ENCODE measurements around the gene SKP1. TPM values are rescaled to one million over a fixed set of nuclear protein-coding genes. Genes with fewer than 3 reads are reported as not detected.

Gene SKP1
- total and polyA plus RNA-seq, 10 of the 15 experiments (the other 5 are each of a cell fraction or from before 2014, with no cell fraction given), result 100 to 1,686 (median 519) TPM

GRCh38 chr5:134127376-134127861, 49.3 kb downstream of the SKP1 start:
- H3K9ac ChIP-seq (ENCODE audit: control insufficient read depth, insufficient read depth, low read length), result peak overlapping the region; percentile 48; the same call in 1 of the 2 replicates
- no TSS peak for BruUV-seq (replicated peaks)
- in situ Hi-C loops (cut with MboI) (no loop called here), intact Hi-C loops (cut with micrococcal nuclease; ENCODE audit: unreplicated experiment) (loop anchor here (2.0 to 5.0 kb wide), 2 partner anchors 15 to 415 kb away; no protein-coding TSS in a partner anchor)
- peaks cover 0 to 13% of the 10 kb centered on the region in 2 experiments; a peak in 3 of 4 replicates for H3K36me3 ChIP-seq (ENCODE audit: control insufficient read depth in 2 of 2, insufficient read depth in 2 of 2, low read length in 1 of 2)
- peak overlapping the region; percentile 71 for H3K27ac ChIP-seq (ENCODE audit: control insufficient read depth, insufficient read depth)
- SMC1A ChIA-PET (ENCODE audit: uncharacterized antibody, unreplicated experiment), result interaction anchor here (0.8 to 7.6 kb wide), 4 partner anchors 12 to 88 kb away, joined by 3 to 76 read pairs (median 5); no protein-coding TSS in a partner anchor
- 34% methylated on average over 11 of the region's 15 CpGs for WGBS (ENCODE audit: insufficient coverage, insufficient replicate concordance, low lambda C conversion rate, missing lambda C conversion rate)
- no peaks in the 10 kb centered on the region for H4K20me1 ChIP-seq (ENCODE audit: control insufficient read depth, insufficient read depth)
- RAD21 ChIA-PET (ENCODE audit: unreplicated experiment), result interaction anchor here (1.0 to 8.7 kb wide), 7 partner anchors 8 to 87 kb away, joined by 3 to 128 read pairs (median 10); partner anchors contain the start of gene TCF7
- no peak overlapping the region for H3K4me3 ChIP-seq
- DNase-seq (ENCODE audit: low read depth, low spot score) (peak; percentile 79), ATAC-seq (peak; percentile 72), FAIRE-seq (peak; percentile 74)
- H2AFZ ChIP-seq (ENCODE audit: control insufficient read depth, low read depth, low read length), result no peak overlapping the region
- H3K4me1 ChIP-seq (ENCODE audit: control insufficient read depth, insufficient read depth, low read length), result peaks cover 80% of the 10 kb centered on the region
- no peaks in the 10 kb centered on the region for H3K9me3 ChIP-seq (replicated peaks; ENCODE audit: control insufficient read depth, insufficient read depth, low read length)
- peaks cover 29% of the 10 kb centered on the region for H3K79me2 ChIP-seq (ENCODE audit: control insufficient read depth, insufficient read depth, low read length)
- peak overlapping the region; percentile 52 for H3K4me2 ChIP-seq (ENCODE audit: control insufficient read depth, insufficient read depth)
- H3K27me3 ChIP-seq (replicated peaks in 1 of 2; ENCODE audit: control insufficient read depth in 2 of 2, insufficient read depth in 2 of 2, low read length in 1 of 2), result no peaks in the 10 kb centered on the region
- CTCF ChIA-PET, result interaction anchor here (1.5 to 12.1 kb wide), 6 partner anchors 14 to 86 kb away, joined by 5 to 184 read pairs (median 50); no protein-coding TSS in a partner anchor
- POLR2A ChIA-PET, result interaction anchor here (0.7 to 19.5 kb wide), 8 partner anchors 12 to 88 kb away, joined by 3 to 291 read pairs (median 4); partner anchors contain the start of gene TCF7
- no peak for TF ChIP-seq NFYA (IDR thresholded peaks at IDR 0.05; ENCODE audit: borderline replicate concordance, low read depth, low read length)
- TF ChIP-seq EGR1 (IDR thresholded peaks at IDR 0.05; ENCODE audit: borderline replicate concordance in 1 of 2, low read depth in 2 of 2, low read length in 2 of 2), result peak in 1 of 2 experiments; percentile 53; a peak in 1 of 3 replicates
- no peak for TF ChIP-seq HDAC6 (IDR thresholded peaks at IDR 0.05; ENCODE audit: unreplicated experiment)
- peak; percentile 97 for TF ChIP-seq SPI1 (IDR thresholded peaks at IDR 0.05; ENCODE audit: borderline replicate concordance, insufficient read depth, low read depth, low read length)
- no peak for TF ChIP-seq NFYB (IDR thresholded peaks at IDR 0.05; ENCODE audit: insufficient read depth, low read depth, low read length)
- peak; percentile 83 for TF ChIP-seq TCF12 (IDR thresholded peaks at IDR 0.05; ENCODE audit: low read depth, low read length)
- TF ChIP-seq, protein P1, sequence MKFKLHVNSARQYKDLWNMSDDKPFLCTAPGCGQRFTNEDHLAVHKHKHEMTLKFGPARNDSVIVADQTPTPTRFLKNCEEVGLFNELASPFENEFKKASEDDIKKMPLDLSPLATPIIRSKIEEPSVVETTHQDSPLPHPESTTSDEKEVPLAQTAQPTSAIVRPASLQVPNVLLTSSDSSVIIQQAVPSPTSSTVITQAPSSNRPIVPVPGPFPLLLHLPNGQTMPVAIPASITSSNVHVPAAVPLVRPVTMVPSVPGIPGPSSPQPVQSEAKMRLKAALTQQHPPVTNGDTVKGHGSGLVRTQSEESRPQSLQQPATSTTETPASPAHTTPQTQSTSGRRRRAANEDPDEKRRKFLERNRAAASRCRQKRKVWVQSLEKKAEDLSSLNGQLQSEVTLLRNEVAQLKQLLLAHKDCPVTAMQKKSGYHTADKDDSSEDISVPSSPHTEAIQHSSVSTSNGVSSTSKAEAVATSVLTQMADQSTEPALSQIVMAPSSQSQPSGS (IDR thresholded peaks at IDR 0.05; ENCODE audit: low read length), result no peak
- no peak for TF ChIP-seq PRDM15 (CRISPR knock-in tag; IDR thresholded peaks at IDR 0.05)
- TF ChIP-seq EP300 (IDR thresholded peaks at IDR 0.05; ENCODE audit: borderline replicate concordance in 1 of 2, control insufficient read depth in 1 of 2, low read depth in 2 of 2, low read length in 2 of 2), result peak; percentile 8 to 32; a peak in 2 of 4 replicates
- peak; percentile 50; the same call in 1 of the 2 replicates for TF ChIP-seq NR2F1 (conservative IDR thresholded peaks at IDR 0.05)
- TF ChIP-seq SMAD1 (IDR thresholded peaks at IDR 0.05; ENCODE audit: low read depth, partially characterized antibody), result peak; percentile 49
- TF ChIP-seq HSF1 (IDR thresholded peaks at IDR 0.05; ENCODE audit: low read depth, low read length), result no peak
- TF ChIP-seq ZBED1 (IDR thresholded peaks at IDR 0.05; ENCODE audit: borderline replicate concordance), result 0 out of 2 replicates have a peak, but pooled peaks have one; percentile 56
- TF ChIP-seq NR2C2 (IDR thresholded peaks at IDR 0.05; ENCODE audit: borderline replicate concordance, control insufficient read depth, insufficient read length, low read depth), result no peak
- TF ChIP-seq HDAC2 (IDR thresholded peaks at IDR 0.05), result no peak
- TF ChIP-seq PAX5 (IDR thresholded peaks at IDR 0.05; ENCODE audit: borderline replicate concordance, low read depth, low read length), result no peak
- TF ChIP-seq POLR2AphosphoS5 (IDR thresholded peaks at IDR 0.05; ENCODE audit: low read length), result no peak

Data from GM12878 (cell line).